Measurements from ENCODE around the gene ZNF783. TPM values are rescaled to one million over a fixed set of nuclear protein-coding genes. Genes with fewer than 3 reads are reported as not detected.
A peak's percentile ranks its signal among the peaks of the same experiment; 100 is the strongest.

Gene ZNF783
- total and polyA plus RNA-seq, 9 of the 15 experiments (the other 6 are each of a cell fraction or from before 2014, with no cell fraction given) = 0.66 to 11.2 (median 5.4) TPM

DNA sequence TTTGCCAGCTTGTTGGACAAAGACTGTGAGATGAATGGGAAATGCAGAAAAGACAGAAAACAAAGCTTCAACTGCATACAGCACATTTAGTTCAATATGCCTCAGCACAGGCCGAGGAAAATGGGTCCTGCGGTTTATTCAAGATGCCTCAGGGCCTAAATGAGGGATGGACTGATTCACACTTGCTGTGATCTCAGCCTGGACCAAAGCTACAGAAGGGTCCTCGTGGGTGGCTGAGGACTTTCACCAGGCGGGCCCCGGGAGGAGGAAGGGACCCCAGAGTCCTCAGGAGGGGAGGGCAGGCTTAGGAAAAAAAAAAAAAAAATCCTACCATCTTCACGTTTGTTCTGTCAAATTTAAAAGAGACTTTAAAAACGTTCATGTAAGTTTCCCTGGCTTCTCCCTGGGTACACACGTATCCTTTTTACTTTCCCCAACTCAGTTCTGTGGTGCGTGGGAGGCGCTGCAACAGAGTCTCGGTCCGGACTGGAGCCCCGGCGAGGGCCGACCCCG lies 624 bp upstream of the ZNF783 start:
- Histone ChIP-seq H3K9ac (ENCODE audit: insufficient read depth in 1 of 2, low read depth in 2 of 2, low read length in 2 of 2) (peak overlapping the region; percentile 64 to 94), H3K4me1 (replicated peaks in 1 of 2; ENCODE audit: control insufficient read depth in 2 of 2, insufficient read depth in 2 of 2, low read length in 2 of 2) (peaks cover 3 to 18% of the 10 kb centered on the region in 2 experiments; a peak in 2 of 5 replicates), H3K79me2 (ENCODE audit: control insufficient read depth, insufficient read depth, low read length) (peaks cover 6% of the 10 kb centered on the region; the same call in 1 of the 3 replicates), H4K20me1 (replicated peaks; ENCODE audit: control insufficient read depth, insufficient read depth, low read length) (no peaks in the 10 kb centered on the region), H3K27ac (ENCODE audit: extremely low read depth, low read depth, low read length) (peak overlapping the region; percentile 70; the same call in 1 of the 3 replicates), H3K9me1 (ENCODE audit: control insufficient read depth, insufficient read depth, low read length) (no peaks in the 10 kb centered on the region), H3K4me3 (peak overlapping the region; percentile 42), H3K4me2 (ENCODE audit: insufficient read depth, low read length) (peak overlapping the region; percentile 44), H2AFZ (ENCODE audit: low read depth, low read length) (peak overlapping the region; percentile 83), H3K36me3 (ENCODE audit: control insufficient read depth, insufficient read depth, low read length) (peaks cover 6% of the 10 kb centered on the region; the same call in 2 of the 3 replicates), H3K27me3 (ENCODE audit: control insufficient read depth in 2 of 2, insufficient read depth in 2 of 2, low read length in 2 of 2) (peaks cover 7 to 22% of the 10 kb centered on the region in 2 experiments; a peak in 3 of 5 replicates), H3K9me3 (replicated peaks; ENCODE audit: control insufficient read depth, insufficient read depth, low read depth, low read length) (no peaks in the 10 kb centered on the region)
- BruUV-seq (replicated peaks) = TSS peak; percentile 74
- WGBS (ENCODE audit: insufficient coverage, low coverage, missing lambda C conversion rate) = 45% methylated on average over 16 of the region's 16 CpGs
- in situ Hi-C loops (cut with MboI) = no loop called here
- no peak for FAIRE-seq
- TF ChIP-seq EGR1 (conservative IDR thresholded peaks at IDR 0.05) (peak; percentile 74), FOXM1 (IDR thresholded peaks at IDR 0.05; ENCODE audit: low read depth) (no peak), FOXM1 (CRISPR knock-in tag; IDR thresholded peaks at IDR 0.05; ENCODE audit: low read depth) (0 out of 2 replicates have a peak, but pooled peaks have one; percentile 5), POLR2G (IDR thresholded peaks at IDR 0.05; ENCODE audit: low read depth, low read length) (no peak), ZNF316 (IDR thresholded peaks at IDR 0.05) (0 out of 2 replicates have a peak, but pooled peaks have one; percentile 2), ZNF780A (CRISPR knock-in tag; IDR thresholded peaks at IDR 0.05) (no peak), PML (IDR thresholded peaks at IDR 0.05; ENCODE audit: low read length) (no peak), NFIC (IDR thresholded peaks at IDR 0.05) (no peak), POLR2B (IDR thresholded peaks at IDR 0.05; ENCODE audit: low read depth, partially characterized antibody) (peak; percentile 19), CHD1 (IDR thresholded peaks at IDR 0.05; ENCODE audit: low read length) (peak; percentile 20), ELF1 (tag; IDR thresholded peaks at IDR 0.05) (0 out of 2 replicates have a peak, but pooled peaks have one; percentile 5), NBN (IDR thresholded peaks at IDR 0.05; ENCODE audit: low read depth) (0 out of 2 replicates have a peak, but pooled peaks have one; percentile 17), HSF4 (CRISPR knock-in tag; IDR thresholded peaks at IDR 0.05; ENCODE audit: borderline replicate concordance) (no peak), MEF2D (tag; conservative IDR thresholded peaks at IDR 0.05; ENCODE audit: low read depth) (no peak), BHLHE40 (IDR thresholded peaks at IDR 0.05; ENCODE audit: low read length) (no peak)
- TF ChIP-seq, protein P1, sequence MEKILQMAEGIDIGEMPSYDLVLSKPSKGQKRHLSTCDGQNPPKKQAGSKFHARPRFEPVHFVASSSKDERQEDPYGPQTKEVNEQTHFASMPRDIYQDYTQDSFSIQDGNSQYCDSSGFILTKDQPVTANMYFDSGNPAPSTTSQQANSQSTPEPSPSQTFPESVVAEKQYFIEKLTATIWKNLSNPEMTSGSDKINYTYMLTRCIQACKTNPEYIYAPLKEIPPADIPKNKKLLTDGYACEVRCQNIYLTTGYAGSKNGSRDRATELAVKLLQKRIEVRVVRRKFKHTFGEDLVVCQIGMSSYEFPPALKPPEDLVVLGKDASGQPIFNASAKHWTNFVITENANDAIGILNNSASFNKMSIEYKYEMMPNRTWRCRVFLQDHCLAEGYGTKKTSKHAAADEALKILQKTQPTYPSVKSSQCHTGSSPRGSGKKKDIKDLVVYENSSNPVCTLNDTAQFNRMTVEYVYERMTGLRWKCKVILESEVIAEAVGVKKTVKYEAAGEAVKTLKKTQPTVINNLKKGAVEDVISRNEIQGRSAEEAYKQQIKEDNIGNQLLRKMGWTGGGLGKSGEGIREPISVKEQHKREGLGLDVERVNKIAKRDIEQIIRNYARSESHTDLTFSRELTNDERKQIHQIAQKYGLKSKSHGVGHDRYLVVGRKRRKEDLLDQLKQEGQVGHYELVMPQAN (IDR thresholded peaks at IDR 0.05; ENCODE audit: borderline replicate concordance) = no peak
- intact Hi-C loops (cut with micrococcal nuclease) = no loop called here
- ATAC-seq = peak; percentile 3; the same call in 1 of the 3 replicates
- DNase-seq (ENCODE audit: extremely low read depth in 1 of 4, low spot score in 3 of 4) = no peak
- ChIA-PET POLR2A (interaction anchor here (0.7 to 1.3 kb wide), 5 partner anchors 9 to 259 kb away, joined by 3 to 5 read pairs (median 4); no protein-coding TSS in a partner anchor), CTCF (ENCODE audit: low intra/inter-chr PET ratio) (interaction anchor here (0.6 to 0.8 kb wide), 3 partner anchors 12 to 235 kb away, joined by 3 read pairs; no protein-coding TSS in a partner anchor)
